ENCODE measurements around the gene ST3GAL5.

Gene ST3GAL5

GRCh38 chr2:85797921-85798320 is 90.9 kb downstream of the ST3GAL5 start:
- TF ChIP-seq FOXM1 (IDR thresholded peaks at IDR 0.05; ENCODE audit: borderline replicate concordance), result no peak
- no peak for TF ChIP-seq TARDBP (IDR thresholded peaks at IDR 0.05)
- TF ChIP-seq ARNT (IDR thresholded peaks at IDR 0.05), result no peak
- no peak for TF ChIP-seq SUZ12 (IDR thresholded peaks at IDR 0.05)
- TF ChIP-seq LEF1 (IDR thresholded peaks at IDR 0.05; ENCODE audit: borderline replicate concordance), result no peak
- no peak for TF ChIP-seq CTBP1 (IDR thresholded peaks at IDR 0.05; ENCODE audit: borderline replicate concordance)
- no peak for TF ChIP-seq FOXK2 (IDR thresholded peaks at IDR 0.05)
- no peak for TF ChIP-seq PKNOX1 (IDR thresholded peaks at IDR 0.05)
- no peak for TF ChIP-seq L3MBTL2 (conservative IDR thresholded peaks at IDR 0.05)
- TF ChIP-seq FOXA1 (IDR thresholded peaks at IDR 0.05), result no peak
- no peak for TF ChIP-seq HDGF (IDR thresholded peaks at IDR 0.05; ENCODE audit: borderline replicate concordance)
- TF ChIP-seq NFRKB (IDR thresholded peaks at IDR 0.05), result no peak
- no peak for TF ChIP-seq ELF4 (IDR thresholded peaks at IDR 0.05)
- ChIA-PET CTCF (interaction anchor here (0.7 to 1.0 kb wide), 3 partner anchors 34 to 47 kb away, joined by 3 read pairs; no protein-coding TSS in a partner anchor), POLR2A (no interaction called here)
- DNase-seq (ENCODE audit: extremely low spot score), result no peak

- DNase-seq (ENCODE audit: extremely low spot score), result no peak
- no peak for TF ChIP-seq TARDBP (IDR thresholded peaks at IDR 0.05)
- TF ChIP-seq CTBP1 (IDR thresholded peaks at IDR 0.05; ENCODE audit: borderline replicate concordance), result no peak
- POLR2A ChIA-PET, result no interaction called here
- CTCF ChIA-PET, result interaction anchor here (1.2 kb wide), 1 partner anchor 46 kb away, joined by 4 read pairs; no protein-coding TSS in a partner anchor
Measured at GRCh38 chr2:85797263-85797660, 91.5 kb downstream of the ST3GAL5 start.

- ChIA-PET POLR2A (no interaction called here), CTCF (interaction anchor here (1.2 kb wide), 1 partner anchor 45 kb away, joined by 4 read pairs; no protein-coding TSS in a partner anchor)
- DNase-seq (ENCODE audit: extremely low spot score), result no peak
- TF ChIP-seq LEF1 (IDR thresholded peaks at IDR 0.05; ENCODE audit: borderline replicate concordance) (no peak), TARDBP (IDR thresholded peaks at IDR 0.05) (no peak), ZNF384 (IDR thresholded peaks at IDR 0.05) (no peak), HDGF (IDR thresholded peaks at IDR 0.05; ENCODE audit: borderline replicate concordance) (no peak), ARNT (IDR thresholded peaks at IDR 0.05) (no peak), FOXM1 (IDR thresholded peaks at IDR 0.05; ENCODE audit: borderline replicate concordance) (no peak), ELF4 (IDR thresholded peaks at IDR 0.05) (no peak), NFRKB (IDR thresholded peaks at IDR 0.05) (no peak), CTBP1 (IDR thresholded peaks at IDR 0.05; ENCODE audit: borderline replicate concordance) (no peak), SP1 (IDR thresholded peaks at IDR 0.05) (no peak), PKNOX1 (IDR thresholded peaks at IDR 0.05) (no peak), SUZ12 (IDR thresholded peaks at IDR 0.05) (no peak), BHLHE40 (IDR thresholded peaks at IDR 0.05; ENCODE audit: borderline replicate concordance) (no peak), FOXA1 (IDR thresholded peaks at IDR 0.05) (no peak), L3MBTL2 (conservative IDR thresholded peaks at IDR 0.05) (no peak), FOXK2 (IDR thresholded peaks at IDR 0.05) (no peak)
Measured at GRCh38 chr2:85796341-85797262, 92.2 kb downstream of the ST3GAL5 start.

GRCh38 chr2:85796046-85796340 is 92.8 kb downstream of the ST3GAL5 start:
- DNase-seq (ENCODE audit: extremely low spot score), result no peak
- POLR2A ChIA-PET, result no interaction called here
- CTCF ChIA-PET, result no interaction called here
- TF ChIP-seq FOXM1 (IDR thresholded peaks at IDR 0.05; ENCODE audit: borderline replicate concordance) (no peak), ZNF384 (IDR thresholded peaks at IDR 0.05) (no peak), FOXK2 (IDR thresholded peaks at IDR 0.05) (no peak), TARDBP (IDR thresholded peaks at IDR 0.05) (no peak), ELF4 (IDR thresholded peaks at IDR 0.05) (no peak), L3MBTL2 (conservative IDR thresholded peaks at IDR 0.05) (no peak), NFRKB (IDR thresholded peaks at IDR 0.05) (no peak), SUZ12 (IDR thresholded peaks at IDR 0.05) (no peak), CTBP1 (IDR thresholded peaks at IDR 0.05; ENCODE audit: borderline replicate concordance) (no peak), LEF1 (IDR thresholded peaks at IDR 0.05; ENCODE audit: borderline replicate concordance) (no peak), HDGF (IDR thresholded peaks at IDR 0.05; ENCODE audit: borderline replicate concordance) (no peak), FOXA1 (IDR thresholded peaks at IDR 0.05) (no peak)

- no peak for DNase-seq (ENCODE audit: extremely low spot score)
- ChIA-PET CTCF (no interaction called here), POLR2A (no interaction called here)
- TF ChIP-seq FOXM1 (IDR thresholded peaks at IDR 0.05; ENCODE audit: borderline replicate concordance) (no peak), LEF1 (IDR thresholded peaks at IDR 0.05; ENCODE audit: borderline replicate concordance) (no peak), PKNOX1 (IDR thresholded peaks at IDR 0.05) (no peak), L3MBTL2 (conservative IDR thresholded peaks at IDR 0.05) (no peak), ARNT (IDR thresholded peaks at IDR 0.05) (no peak), ZNF384 (IDR thresholded peaks at IDR 0.05) (no peak), HDGF (IDR thresholded peaks at IDR 0.05; ENCODE audit: borderline replicate concordance) (no peak), SP1 (IDR thresholded peaks at IDR 0.05) (no peak), BHLHE40 (IDR thresholded peaks at IDR 0.05; ENCODE audit: borderline replicate concordance) (no peak), TARDBP (IDR thresholded peaks at IDR 0.05) (no peak), SUZ12 (IDR thresholded peaks at IDR 0.05) (no peak), FOXK2 (IDR thresholded peaks at IDR 0.05) (no peak)
Measured at GRCh38 chr2:85795331-85796045, 93.3 kb downstream of the ST3GAL5 start.

Data from HEK293T (cell line).